Lower leg skin (tissue), 4 donors: Measurements from ENCODE around the gene OLFM2. TPM values are rescaled to one million over a fixed set of nuclear protein-coding genes. Genes with fewer than 3 reads are reported as not detected.

ENCODE experiments used
- DNase-seq, 2 donors: peaks; one replicate each; pipeline ENCODE4 v3.0.0-alpha.2; 2019; ENCODE audit warnings: low spot score in 2 of 2
- H3K4me3 ChIP-seq: fragments of 200-600 bp; sonication (generic); 2 replicates; pipeline ENCODE4 v1.5.1; 2017; ENCODE audit warnings: mild to moderate bottlenecking, low read depth; ENCODE audit not compliant: poor library complexity, severe bottlenecking
- POLR2A ChIP-seq, 2 donors: fragments of 450-650 bp; IDR thresholded peaks; one replicate each; pipeline ENCODE4 v1.6.1; 2016 to 2017; ENCODE audit warnings: antibody characterized with exemption in 2 of 2, mild to moderate bottlenecking in 1 of 2, moderate library complexity in 1 of 2
- WGBS, 2 donors: methylation state at CpG; one replicate each; pipeline ENCODE4 v1.1.5; 2018; 5-methylcytosine and 5-hydroxymethylcytosine counted together
- intact Hi-C: fragments of 100-400 bp; cut with DNase I; formaldehyde crosslinking; loops from one replicate; pipeline ENCODE4 v1.15.0; 2023; ENCODE audit warnings: low total_unique reads
- total RNA-seq, 4 donors: library from RNA; depleted of rRNA; stranded (reverse); fragments of >200 nt; gene quantifications; one replicate each; pipeline ENCODE4 v1.1.0, GENCODE V29; 2016
- TF ChIP-seq, protein P1 (sequence below), 3 donors: fragments of 450-650 bp; IDR thresholded peaks; one replicate each; pipeline ENCODE4 v1.5.1; 2016; ENCODE audit warnings: antibody characterized with exemption in 3 of 3, mild to moderate bottlenecking in 3 of 3, moderate library complexity in 2 of 3

Gene OLFM2
- total RNA-seq, 4 donors from 2014 or later, result 94.8 to 157 (median 112) TPM

DNA sequence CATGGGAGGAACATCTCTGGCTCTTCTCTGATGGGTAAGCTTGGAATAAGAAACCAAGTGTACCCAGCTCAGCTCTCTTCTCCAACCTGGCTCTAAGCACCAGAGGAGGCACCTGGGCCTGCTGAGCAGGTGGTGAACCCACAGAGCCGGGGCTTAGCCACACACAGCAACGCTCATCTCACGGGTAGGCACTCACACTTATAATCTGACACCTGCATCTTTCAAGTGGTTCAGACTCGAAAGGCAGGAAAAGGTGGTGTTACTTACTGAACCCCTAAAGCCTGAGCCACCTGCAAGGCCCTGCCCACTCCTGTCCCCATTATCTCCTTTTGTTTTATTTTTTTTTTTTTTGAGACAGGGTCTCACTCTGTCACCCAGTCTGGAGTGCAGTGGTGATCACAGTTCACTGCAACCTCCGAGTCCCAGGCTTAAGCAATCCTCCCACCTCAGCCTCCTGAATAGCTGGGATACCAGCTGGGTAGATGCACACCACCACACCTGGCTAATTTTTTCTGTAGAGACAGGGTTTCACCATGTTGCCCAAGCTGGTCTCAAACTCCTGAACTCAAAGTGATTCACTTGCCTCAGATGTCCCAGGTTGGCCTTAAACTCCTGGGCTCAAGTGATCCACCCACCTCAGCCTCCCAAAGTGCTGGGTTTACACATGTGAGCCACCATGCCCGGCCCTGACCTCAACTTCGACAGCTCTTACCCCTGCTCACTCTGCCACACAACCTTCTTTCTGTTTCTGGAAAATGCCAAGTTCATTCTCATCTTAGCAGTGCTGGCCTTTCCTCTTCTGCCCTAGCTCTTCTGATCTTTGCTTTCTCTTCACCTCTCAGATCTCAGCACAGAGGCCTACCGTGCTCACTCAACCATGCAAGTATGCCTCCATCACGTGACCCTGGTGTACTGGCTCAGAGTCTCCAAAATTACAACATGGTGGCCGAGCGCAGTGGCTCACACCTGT lies 127.2 kb downstream of the OLFM2 start:
- no peak for DNase-seq
- intact Hi-C loops, result no loop called here
- H3K4me3 ChIP-seq, result no peak overlapping the region
- TF ChIP-seq POLR2A (IDR thresholded peaks at IDR 0.05), result no peak
- TF ChIP-seq, protein P1, sequence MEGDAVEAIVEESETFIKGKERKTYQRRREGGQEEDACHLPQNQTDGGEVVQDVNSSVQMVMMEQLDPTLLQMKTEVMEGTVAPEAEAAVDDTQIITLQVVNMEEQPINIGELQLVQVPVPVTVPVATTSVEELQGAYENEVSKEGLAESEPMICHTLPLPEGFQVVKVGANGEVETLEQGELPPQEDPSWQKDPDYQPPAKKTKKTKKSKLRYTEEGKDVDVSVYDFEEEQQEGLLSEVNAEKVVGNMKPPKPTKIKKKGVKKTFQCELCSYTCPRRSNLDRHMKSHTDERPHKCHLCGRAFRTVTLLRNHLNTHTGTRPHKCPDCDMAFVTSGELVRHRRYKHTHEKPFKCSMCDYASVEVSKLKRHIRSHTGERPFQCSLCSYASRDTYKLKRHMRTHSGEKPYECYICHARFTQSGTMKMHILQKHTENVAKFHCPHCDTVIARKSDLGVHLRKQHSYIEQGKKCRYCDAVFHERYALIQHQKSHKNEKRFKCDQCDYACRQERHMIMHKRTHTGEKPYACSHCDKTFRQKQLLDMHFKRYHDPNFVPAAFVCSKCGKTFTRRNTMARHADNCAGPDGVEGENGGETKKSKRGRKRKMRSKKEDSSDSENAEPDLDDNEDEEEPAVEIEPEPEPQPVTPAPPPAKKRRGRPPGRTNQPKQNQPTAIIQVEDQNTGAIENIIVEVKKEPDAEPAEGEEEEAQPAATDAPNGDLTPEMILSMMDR (IDR thresholded peaks at IDR 0.05), result no peak
- WGBS, 2 donors, result 87 to 93% methylated on average over 11 of the region's 11 CpGs

DNA sequence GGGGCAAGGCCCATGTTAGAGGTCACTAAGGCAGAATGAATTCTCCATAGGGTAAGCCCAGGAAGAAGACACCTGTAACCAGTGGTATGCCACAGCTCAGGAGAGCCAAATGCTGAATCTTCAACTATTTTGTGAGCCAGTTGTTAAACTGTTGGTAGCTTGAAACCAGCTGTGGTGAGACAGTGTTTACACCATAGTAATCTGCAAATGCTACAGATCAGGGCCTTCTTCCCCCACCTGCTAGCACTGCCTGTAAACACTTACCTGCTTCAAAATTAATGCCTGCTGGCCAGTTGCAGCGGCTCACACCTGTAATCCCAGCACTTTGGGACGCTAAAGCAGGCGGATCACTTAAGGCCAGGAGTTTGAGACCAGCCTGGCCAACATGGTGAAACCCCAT lies 129.5 kb downstream of the OLFM2 start:
- 91 to 98% methylated on average over 3 of the region's 3 CpGs for WGBS, 2 donors
- H3K4me3 ChIP-seq, result no peak overlapping the region
- no peak for DNase-seq
- intact Hi-C loops, result no loop called here
- TF ChIP-seq, protein P1 (IDR thresholded peaks at IDR 0.05), result no peak
- TF ChIP-seq POLR2A (IDR thresholded peaks at IDR 0.05), result no peak

Other genes with a start within 250 kb of the OLFM2 start
- 10 to 100 TPM in 2 of 4 donors, 1 to 10 TPM in 2; 8.7 to 15.5 (median 10.4) TPM for gene ZNF846, start 167.8 kb downstream of the OLFM2 start, total RNA-seq
- gene FBXL12, start 117.4 kb downstream of the OLFM2 start, total RNA-seq, result 10 to 100 TPM; 13.8 to 28.7 (median 23.5) TPM
- 100 to 1,000 TPM; 339 to 596 (median 390) TPM for gene UBL5, start 108.6 kb downstream of the OLFM2 start, total RNA-seq
- 10 to 100 TPM; 67.8 to 97.7 (median 79.6) TPM for gene PIN1, start 101.2 kb downstream of the OLFM2 start, total RNA-seq
- 10 to 100 TPM; 11.9 to 31.9 (median 20.7) TPM for gene COL5A3, start 74.0 kb upstream of the OLFM2 start, total RNA-seq
- gene RDH8, start 77.0 kb upstream of the OLFM2 start, total RNA-seq, result not detected
- gene SHFL, start 149.8 kb upstream of the OLFM2 start, total RNA-seq, result 10 to 100 TPM; 17.0 to 24.6 (median 23.3) TPM
- gene ANGPTL6, start 166.2 kb upstream of the OLFM2 start, total RNA-seq, result 1 to 10 TPM in 1 of 4 donors, under 1 TPM in 2, not detected in 1; 0.21 to 1.8 (median 0.68) TPM
- 10 to 100 TPM; 38.7 to 61.3 (median 52.9) TPM for gene PPAN, start 169.8 kb upstream of the OLFM2 start, total RNA-seq
- gene P2RY11, start 175.2 kb upstream of the OLFM2 start, total RNA-seq, result 10 to 100 TPM; 19.0 to 26.3 (median 22.5) TPM
- gene EIF3G, start 183.4 kb upstream of the OLFM2 start, total RNA-seq, result 100 to 1,000 TPM; 292 to 348 (median 320) TPM